SK-N-SH treated with all-trans-retinoic acid at 6 μM for 48 hours (cell line): ENCODE data around the gene RGS7BP.

Source experiments
- CSDC2 ChIP-seq: fragments of 250-450 bp; sonication (Bioruptor Pico); IDR thresholded peaks from 2 replicates; pipeline ENCODE4 v1.5.0; 2020; ENCODE audit warnings: mild to moderate bottlenecking, moderate library complexity
- ISL1 ChIP-seq: fragments of 250-450 bp; sonication (Bioruptor Pico); IDR thresholded peaks from 2 replicates; pipeline ENCODE4 v2.1.2; 2022; ENCODE audit warnings: mild to moderate bottlenecking, moderate library complexity
- OSR1 ChIP-seq: fragments of 250-450 bp; sonication (Bioruptor Pico); IDR thresholded peaks from 2 replicates; pipeline ENCODE4 v1.8.0; 2022; ENCODE audit warnings: moderate library complexity, mild to moderate bottlenecking, inconsistent platforms
- ZC3H10 ChIP-seq: fragments of 250-450 bp; sonication (Bioruptor Pico); IDR thresholded peaks from 2 replicates; pipeline ENCODE4 v1.5.1; 2021; ENCODE audit warnings: mild to moderate bottlenecking, moderate library complexity
- ZFP30 ChIP-seq: fragments of 450-650 bp; formaldehyde crosslinking; IDR thresholded peaks from 2 replicates; pipeline ENCODE4 v1.5.0; 2022; ENCODE audit warnings: mild to moderate bottlenecking, moderate library complexity
- ZNF70 ChIP-seq: fragments of 450-650 bp; formaldehyde crosslinking; IDR thresholded peaks from 2 replicates; pipeline ENCODE4 v1.5.0; 2020; ENCODE audit warnings: mild to moderate bottlenecking, moderate library complexity
- TF ChIP-seq, protein P1 (sequence below): fragments of 250-450 bp; sonication (Bioruptor Pico); IDR thresholded peaks from 2 replicates; pipeline ENCODE4 v1.8.0; 2020; ENCODE audit warnings: mild to moderate bottlenecking, moderate library complexity, borderline replicate concordance
- TF ChIP-seq, protein P2 (sequence below): fragments of 250-450 bp; sonication (Bioruptor Pico); IDR thresholded peaks from 2 replicates; pipeline ENCODE4 v1.5.1; 2021; ENCODE audit warnings: mild to moderate bottlenecking, moderate library complexity
- TF ChIP-seq, protein P3 (sequence below): fragments of 250-450 bp; sonication (Bioruptor Pico); IDR thresholded peaks from 2 replicates; pipeline ENCODE4 v1.8.0; 2021; ENCODE audit warnings: low read depth, mild to moderate bottlenecking, moderate library complexity, borderline replicate concordance

DNA sequence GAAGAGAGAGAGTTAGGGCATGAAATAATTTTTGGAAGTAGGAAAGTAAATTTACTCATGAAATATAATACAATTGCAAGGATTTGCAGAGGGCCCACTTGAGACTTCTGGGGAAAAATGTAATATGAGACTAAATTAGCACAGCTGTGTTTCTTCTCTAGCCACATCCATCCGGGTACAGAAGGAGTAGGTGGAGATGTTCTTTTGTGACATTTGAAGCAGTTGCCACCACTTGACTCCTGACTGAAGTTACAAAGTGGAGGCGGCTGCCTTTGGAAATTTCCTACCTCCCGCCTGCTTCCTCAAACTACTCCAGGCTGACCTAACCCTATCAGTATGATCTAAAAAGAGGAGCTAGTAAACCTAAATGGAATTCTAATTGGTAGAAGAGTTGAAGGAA is 126.4 kb downstream of the RGS7BP start:
- TF ChIP-seq, protein P1, sequence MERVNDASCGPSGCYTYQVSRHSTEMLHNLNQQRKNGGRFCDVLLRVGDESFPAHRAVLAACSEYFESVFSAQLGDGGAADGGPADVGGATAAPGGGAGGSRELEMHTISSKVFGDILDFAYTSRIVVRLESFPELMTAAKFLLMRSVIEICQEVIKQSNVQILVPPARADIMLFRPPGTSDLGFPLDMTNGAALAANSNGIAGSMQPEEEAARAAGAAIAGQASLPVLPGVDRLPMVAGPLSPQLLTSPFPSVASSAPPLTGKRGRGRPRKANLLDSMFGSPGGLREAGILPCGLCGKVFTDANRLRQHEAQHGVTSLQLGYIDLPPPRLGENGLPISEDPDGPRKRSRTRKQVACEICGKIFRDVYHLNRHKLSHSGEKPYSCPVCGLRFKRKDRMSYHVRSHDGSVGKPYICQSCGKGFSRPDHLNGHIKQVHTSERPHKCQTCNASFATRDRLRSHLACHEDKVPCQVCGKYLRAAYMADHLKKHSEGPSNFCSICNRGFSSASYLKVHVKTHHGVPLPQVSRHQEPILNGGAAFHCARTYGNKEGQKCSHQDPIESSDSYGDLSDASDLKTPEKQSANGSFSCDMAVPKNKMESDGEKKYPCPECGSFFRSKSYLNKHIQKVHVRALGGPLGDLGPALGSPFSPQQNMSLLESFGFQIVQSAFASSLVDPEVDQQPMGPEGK (CRISPR knock-in tag), result no peak
- TF ChIP-seq ZC3H10, result no peak
- TF ChIP-seq, protein P2, sequence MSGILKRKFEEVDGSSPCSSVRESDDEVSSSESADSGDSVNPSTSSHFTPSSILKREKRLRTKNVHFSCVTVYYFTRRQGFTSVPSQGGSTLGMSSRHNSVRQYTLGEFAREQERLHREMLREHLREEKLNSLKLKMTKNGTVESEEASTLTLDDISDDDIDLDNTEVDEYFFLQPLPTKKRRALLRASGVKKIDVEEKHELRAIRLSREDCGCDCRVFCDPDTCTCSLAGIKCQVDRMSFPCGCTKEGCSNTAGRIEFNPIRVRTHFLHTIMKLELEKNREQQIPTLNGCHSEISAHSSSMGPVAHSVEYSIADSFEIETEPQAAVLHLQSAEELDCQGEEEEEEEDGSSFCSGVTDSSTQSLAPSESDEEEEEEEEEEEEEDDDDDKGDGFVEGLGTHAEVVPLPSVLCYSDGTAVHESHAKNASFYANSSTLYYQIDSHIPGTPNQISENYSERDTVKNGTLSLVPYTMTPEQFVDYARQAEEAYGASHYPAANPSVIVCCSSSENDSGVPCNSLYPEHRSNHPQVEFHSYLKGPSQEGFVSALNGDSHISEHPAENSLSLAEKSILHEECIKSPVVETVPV (CRISPR knock-in tag), result no peak
- TF ChIP-seq CSDC2 (CRISPR knock-in tag), result no peak
- no peak for TF ChIP-seq ZFP30 (CRISPR knock-in tag)
- TF ChIP-seq, protein P3, sequence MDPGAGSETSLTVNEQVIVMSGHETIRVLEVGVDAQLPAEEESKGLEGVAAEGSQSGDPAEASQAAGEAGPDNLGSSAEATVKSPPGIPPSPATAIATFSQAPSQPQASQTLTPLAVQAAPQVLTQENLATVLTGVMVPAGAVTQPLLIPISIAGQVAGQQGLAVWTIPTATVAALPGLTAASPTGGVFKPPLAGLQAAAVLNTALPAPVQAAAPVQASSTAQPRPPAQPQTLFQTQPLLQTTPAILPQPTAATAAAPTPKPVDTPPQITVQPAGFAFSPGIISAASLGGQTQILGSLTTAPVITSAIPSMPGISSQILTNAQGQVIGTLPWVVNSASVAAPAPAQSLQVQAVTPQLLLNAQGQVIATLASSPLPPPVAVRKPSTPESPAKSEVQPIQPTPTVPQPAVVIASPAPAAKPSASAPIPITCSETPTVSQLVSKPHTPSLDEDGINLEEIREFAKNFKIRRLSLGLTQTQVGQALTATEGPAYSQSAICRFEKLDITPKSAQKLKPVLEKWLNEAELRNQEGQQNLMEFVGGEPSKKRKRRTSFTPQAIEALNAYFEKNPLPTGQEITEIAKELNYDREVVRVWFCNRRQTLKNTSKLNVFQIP (CRISPR knock-in tag), result no peak
- TF ChIP-seq ISL1 (CRISPR knock-in tag), result no peak
- TF ChIP-seq OSR1 (CRISPR knock-in tag), result no peak
- no peak for TF ChIP-seq ZNF70 (CRISPR knock-in tag)
